ENCODE data around the gene AIG1.
"Not testable (repeated sequence)": the region's sequence is repeated elsewhere in the genome, so short reads cannot be mapped to it uniquely, and the experiment has no call there.

AIG1 gene

DNA sequence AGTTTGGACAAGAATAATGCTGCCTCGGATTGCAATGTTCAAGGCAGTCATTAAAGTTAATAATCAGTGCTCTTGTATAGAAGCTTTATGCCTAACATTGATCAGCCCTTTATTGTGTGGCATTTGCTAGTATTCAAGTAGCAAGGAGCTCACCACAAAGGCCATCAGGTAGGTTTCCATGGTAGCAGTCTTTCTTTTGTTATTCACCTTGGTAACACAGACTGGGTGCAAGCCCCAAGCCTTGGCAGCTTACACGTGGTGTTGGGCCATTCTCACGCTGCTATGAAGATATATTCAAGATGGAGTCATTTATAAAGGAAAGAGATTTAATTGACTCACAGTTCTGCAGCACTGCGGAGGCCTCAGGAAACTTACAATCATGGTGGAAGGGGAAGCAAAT, 240.5 kb downstream of the AIG1 start:
- TF ChIP-seq, protein P1, sequence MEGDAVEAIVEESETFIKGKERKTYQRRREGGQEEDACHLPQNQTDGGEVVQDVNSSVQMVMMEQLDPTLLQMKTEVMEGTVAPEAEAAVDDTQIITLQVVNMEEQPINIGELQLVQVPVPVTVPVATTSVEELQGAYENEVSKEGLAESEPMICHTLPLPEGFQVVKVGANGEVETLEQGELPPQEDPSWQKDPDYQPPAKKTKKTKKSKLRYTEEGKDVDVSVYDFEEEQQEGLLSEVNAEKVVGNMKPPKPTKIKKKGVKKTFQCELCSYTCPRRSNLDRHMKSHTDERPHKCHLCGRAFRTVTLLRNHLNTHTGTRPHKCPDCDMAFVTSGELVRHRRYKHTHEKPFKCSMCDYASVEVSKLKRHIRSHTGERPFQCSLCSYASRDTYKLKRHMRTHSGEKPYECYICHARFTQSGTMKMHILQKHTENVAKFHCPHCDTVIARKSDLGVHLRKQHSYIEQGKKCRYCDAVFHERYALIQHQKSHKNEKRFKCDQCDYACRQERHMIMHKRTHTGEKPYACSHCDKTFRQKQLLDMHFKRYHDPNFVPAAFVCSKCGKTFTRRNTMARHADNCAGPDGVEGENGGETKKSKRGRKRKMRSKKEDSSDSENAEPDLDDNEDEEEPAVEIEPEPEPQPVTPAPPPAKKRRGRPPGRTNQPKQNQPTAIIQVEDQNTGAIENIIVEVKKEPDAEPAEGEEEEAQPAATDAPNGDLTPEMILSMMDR (IDR thresholded peaks at IDR 0.05; ENCODE audit: extremely low read depth, insufficient read depth, missing control alignments), result no peak
- DNase-seq (ENCODE audit: low spot score), result no peak
- in situ Hi-C loops (cut with MboI; ENCODE audit: low pct_unique_long_range_greater_than_20kb, low sequenced_read_pairs, unreplicated experiment), result no loop called here

DNA sequence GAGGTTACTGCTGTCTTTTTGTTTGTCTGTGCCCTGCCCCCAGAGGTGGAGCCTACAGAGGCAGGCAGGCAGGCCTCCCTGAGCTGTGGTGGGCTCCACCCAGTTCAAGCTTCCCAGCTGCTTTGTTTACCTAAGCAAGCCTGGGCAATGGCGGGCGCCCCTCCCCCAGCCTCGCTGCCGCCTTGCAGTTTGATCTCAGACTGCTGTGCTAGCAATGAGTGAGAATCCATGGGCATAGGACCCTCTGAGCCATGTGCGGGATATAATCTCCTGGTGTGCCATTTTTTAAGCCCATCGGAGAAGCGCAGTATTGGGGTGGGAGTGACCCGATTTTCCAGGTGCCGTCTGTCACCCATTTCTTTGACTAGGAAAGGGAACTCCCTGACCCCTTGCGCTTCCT, 247.1 kb downstream of the AIG1 start:
- in situ Hi-C loops (cut with MboI; ENCODE audit: low pct_unique_long_range_greater_than_20kb, low sequenced_read_pairs, unreplicated experiment); DNase-seq (ENCODE audit: low spot score): not testable (repeated sequence)

DNA sequence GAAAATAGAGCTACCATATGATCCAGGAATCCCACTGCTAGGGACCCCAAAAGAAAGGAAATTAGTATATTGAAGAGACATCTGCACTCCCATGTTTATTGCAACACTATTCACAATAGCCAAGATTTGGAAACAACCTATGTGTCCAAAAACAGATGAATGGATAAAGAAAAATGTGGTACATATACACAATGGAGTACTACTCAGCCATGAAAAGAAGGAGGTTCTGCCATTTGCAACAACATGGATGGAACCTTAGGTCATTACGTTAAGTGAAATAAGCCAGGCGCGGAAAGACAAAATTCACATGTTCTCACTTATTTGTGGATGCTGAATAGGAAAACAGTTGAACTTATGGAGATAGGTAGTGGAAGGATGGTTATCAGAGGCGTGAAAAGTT, 252.5 kb downstream of the AIG1 start:
- in situ Hi-C loops (cut with MboI; ENCODE audit: low pct_unique_long_range_greater_than_20kb, low sequenced_read_pairs, unreplicated experiment), result no loop called here
- TF ChIP-seq, protein P1 (IDR thresholded peaks at IDR 0.05; ENCODE audit: extremely low read depth, insufficient read depth, missing control alignments), result no peak

DNA sequence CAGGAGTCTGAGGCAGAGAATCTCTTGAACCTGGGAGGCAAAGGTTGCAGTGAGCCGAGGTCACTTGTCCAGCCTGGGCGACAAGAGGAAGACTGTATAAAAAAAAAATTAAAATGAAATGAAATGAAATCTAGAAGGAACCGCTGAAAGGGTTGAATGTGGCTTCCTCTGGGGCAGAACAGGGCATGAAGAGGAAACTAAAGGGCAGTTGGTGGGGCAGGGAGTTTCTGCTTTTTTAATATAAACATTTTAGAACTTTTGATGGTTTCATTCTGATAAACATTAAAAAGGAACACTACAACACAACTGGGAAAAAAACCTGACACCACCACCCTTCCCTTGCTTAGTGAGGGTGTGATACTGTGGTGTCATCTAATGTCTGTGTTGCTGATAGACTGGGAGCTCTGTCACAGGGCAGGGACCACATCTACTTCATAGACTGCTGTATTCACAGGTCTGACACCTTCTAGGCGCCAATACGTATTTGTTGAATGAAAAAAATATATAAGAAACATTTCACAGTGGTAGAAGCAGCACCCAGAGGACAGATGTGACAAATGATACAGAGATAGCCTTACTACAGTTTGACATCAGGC, 260.9 kb downstream of the AIG1 start:
- TF ChIP-seq, protein P1 (IDR thresholded peaks at IDR 0.05; ENCODE audit: extremely low read depth, insufficient read depth, missing control alignments), result no peak
- in situ Hi-C loops (cut with MboI; ENCODE audit: low pct_unique_long_range_greater_than_20kb, low sequenced_read_pairs, unreplicated experiment), result no loop called here
- DNase-seq (ENCODE audit: low spot score), result no peak

More for the DNA sequence above, 252.5 kb downstream of the AIG1 start:
- DNase-seq (ENCODE audit: low spot score), result no peak

DNA sequence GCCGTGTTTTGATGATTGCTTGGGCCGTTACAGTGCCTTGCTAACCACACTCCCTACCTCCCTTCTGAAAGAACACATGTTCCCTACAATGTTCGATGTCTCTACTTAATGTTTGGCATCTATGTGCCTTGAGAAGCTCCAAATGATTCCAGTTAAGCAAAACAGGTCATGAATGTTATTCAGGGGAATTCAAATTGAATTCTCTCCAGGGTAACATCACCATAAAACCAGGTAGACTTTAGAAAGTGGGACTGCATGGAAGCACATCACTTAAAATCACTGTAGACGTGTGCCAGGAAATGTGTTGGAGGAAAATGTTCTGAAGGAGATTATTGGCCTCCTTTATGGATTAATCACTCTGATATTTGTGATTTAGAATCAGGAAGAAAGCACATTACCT, 261.7 kb downstream of the AIG1 start:
- no peak for DNase-seq (ENCODE audit: low spot score)
- TF ChIP-seq, protein P1 (IDR thresholded peaks at IDR 0.05; ENCODE audit: extremely low read depth, insufficient read depth, missing control alignments), result no peak
- in situ Hi-C loops (cut with MboI; ENCODE audit: low pct_unique_long_range_greater_than_20kb, low sequenced_read_pairs, unreplicated experiment), result no loop called here

DNA sequence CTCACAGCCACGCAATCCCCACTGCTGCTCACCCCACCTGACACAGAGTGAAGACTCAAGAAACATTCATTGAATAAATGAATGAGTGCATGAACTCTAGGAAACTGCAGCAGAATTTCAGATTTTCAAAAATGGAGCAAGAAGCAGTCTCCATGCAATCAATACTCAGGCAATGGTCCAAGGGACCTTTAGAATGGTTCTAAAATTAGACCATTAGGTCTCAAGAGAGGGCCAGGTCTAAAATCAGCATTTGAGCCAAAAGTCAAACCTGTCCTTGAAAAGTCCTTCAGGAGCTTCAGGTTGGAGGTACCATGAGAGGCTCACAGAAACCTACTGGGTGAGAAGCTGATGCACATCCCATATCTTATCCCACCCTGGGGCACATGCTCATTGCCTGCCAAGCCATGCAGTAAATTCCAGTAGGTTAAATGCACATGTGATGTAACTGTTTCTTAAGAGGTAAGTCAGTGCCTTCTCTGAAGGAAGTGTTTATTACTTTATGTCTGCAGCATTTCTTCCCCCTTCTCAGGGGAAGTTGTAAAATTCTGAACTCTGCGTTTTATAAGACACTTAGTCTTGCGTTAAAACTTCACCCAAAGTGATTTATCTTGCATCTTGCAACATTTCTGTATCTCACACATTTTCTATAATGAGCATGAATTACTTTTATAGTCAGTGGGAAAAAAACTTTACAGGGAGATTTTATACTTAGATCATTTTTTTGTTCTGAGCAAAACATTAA, 263.2 kb downstream of the AIG1 start:
- in situ Hi-C loops (cut with MboI; ENCODE audit: low pct_unique_long_range_greater_than_20kb, low sequenced_read_pairs, unreplicated experiment), result no loop called here
- TF ChIP-seq, protein P1 (IDR thresholded peaks at IDR 0.05; ENCODE audit: extremely low read depth, insufficient read depth, missing control alignments), result no peak
- no peak for DNase-seq (ENCODE audit: low spot score)

DNA sequence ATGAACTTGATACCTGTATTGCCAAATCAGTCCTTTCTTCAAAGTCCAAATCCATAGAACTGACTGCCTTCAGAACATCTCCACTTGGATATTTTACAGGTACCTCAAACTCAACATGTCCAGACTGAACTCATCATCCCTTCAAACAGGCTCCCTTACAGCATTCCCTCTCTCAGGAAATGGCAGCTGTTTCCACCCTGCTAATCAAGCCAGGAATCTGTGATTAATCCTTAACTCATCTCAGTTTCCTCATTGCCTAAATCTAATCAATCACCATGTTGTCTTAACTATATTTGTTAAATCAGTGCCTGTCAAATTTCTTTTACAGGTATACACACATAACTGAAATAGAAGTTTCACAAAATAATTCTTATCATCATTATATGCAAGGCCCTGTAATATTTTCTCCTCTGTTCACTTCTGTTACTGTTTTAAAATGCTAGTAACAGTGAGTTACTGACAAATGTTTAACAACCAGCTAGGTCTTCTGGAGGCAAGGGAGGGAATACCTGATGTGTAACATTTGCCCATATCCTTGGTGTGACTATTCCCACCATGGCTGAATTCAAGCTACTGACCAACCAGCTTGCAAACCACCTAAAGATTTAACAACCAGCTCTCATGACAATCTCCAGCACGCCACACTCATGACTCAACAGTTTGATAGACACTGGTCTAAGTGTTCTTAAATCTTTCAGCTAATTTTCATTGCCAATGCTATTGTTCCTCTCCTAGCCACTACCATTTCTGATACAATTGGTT, 264.9 kb downstream of the AIG1 start:
- in situ Hi-C loops (cut with MboI; ENCODE audit: low pct_unique_long_range_greater_than_20kb, low sequenced_read_pairs, unreplicated experiment), result no loop called here
- DNase-seq (ENCODE audit: low spot score), result no peak

More for the DNA sequence above, 264.9 kb downstream of the AIG1 start:
- TF ChIP-seq, protein P1 (IDR thresholded peaks at IDR 0.05; ENCODE audit: extremely low read depth, insufficient read depth, missing control alignments), result no peak
